ENCODE measurements around the gene SYT7.

DNA sequence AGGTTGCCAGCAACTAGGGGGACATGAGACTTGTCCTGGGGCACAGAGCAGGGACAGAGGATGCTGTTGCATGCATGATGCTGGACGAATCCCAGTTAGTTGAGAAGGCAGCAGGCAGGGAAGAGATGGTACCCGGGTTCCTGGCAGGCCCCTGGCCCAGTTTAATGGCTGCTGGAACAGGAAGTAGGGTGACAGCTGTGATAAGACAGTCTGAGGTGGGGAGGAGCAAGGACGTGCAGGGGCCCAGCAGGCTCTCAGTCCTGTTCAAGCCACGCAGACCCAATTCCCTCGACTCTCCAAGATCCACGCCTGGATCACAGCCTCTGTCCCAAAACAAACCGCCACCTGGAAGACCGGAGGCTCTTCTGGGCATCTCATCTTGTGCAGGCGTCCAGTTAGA is 40.3 kb downstream of the SYT7 start:
- TF ChIP-seq EZH2 (IDR thresholded peaks at IDR 0.05) = no peak
- TF ChIP-seq POLR2AphosphoS5 (IDR thresholded peaks at IDR 0.05; ENCODE audit: borderline replicate concordance, low read depth, low read length) = no peak
- no peak for TF ChIP-seq FOXP2 (optimal IDR thresholded peaks at IDR 0.05; ENCODE audit: control extremely low read depth, extremely low read length, insufficient read depth)
